Neuronal stem cell (in vitro differentiated cells): Measurements from ENCODE around the gene PGLYRP1.

ENCODE experiments used
- DNase-seq: peaks from one replicate; pipeline ENCODE4 v3.0.0-alpha.2; 2013; ENCODE audit warnings: low spot score
- H2AFZ ChIP-seq: one replicate; pipeline ENCODE4 v1.6.1; 2013; ENCODE audit warnings: mild to moderate bottlenecking, low read length, inconsistent platforms
- H2AK5ac ChIP-seq: 2 replicates; pipeline ENCODE4 v1.6.1; 2013; ENCODE audit warnings: low read depth, mild to moderate bottlenecking, inconsistent platforms, low read length, moderate library complexity, mixed read lengths
- H2BK120ac ChIP-seq: 2 replicates; pipeline ENCODE4 v1.6.1; 2013; ENCODE audit warnings: low read depth, mild to moderate bottlenecking, inconsistent platforms, low read length, moderate library complexity, mixed read lengths
- H2BK12ac ChIP-seq: one replicate; pipeline ENCODE4 v1.6.1; 2013; ENCODE audit warnings: low read length, inconsistent platforms
- H2BK15ac ChIP-seq: 2 replicates; pipeline ENCODE4 v1.6.1; 2013; ENCODE audit warnings: mild to moderate bottlenecking, low read length, inconsistent platforms, mixed read lengths
- H2BK5ac ChIP-seq: one replicate; pipeline ENCODE4 v1.6.1; 2013; ENCODE audit warnings: inconsistent platforms, mild to moderate bottlenecking, low read length, moderate library complexity
- H3K14ac ChIP-seq: one replicate; pipeline ENCODE4 v1.6.1; 2013; ENCODE audit warnings: low read length, inconsistent platforms
- H3K18ac ChIP-seq: 2 replicates; pipeline ENCODE4 v1.6.1; 2013; ENCODE audit warnings: low read length, inconsistent platforms
- H3K23ac ChIP-seq: 2 replicates; pipeline ENCODE4 v1.6.1; 2013; ENCODE audit warnings: low read depth, mild to moderate bottlenecking, mixed read lengths, low read length, inconsistent platforms; ENCODE audit not compliant: poor library complexity
- H3K27ac ChIP-seq: replicated peaks from 3 replicates; pipeline ENCODE4 v1.5.1; 2013; ENCODE audit warnings: low read length, inconsistent platforms
- H3K27me3 ChIP-seq, 3 experiments: 2 replicates each; pipeline ENCODE4 v1.6.1; 2013; ENCODE audit warnings: low read length in 3 of 3, mild to moderate bottlenecking in 2 of 3, inconsistent platforms in 1 of 3, low read depth in 1 of 3, mixed read lengths in 1 of 3, moderate library complexity in 1 of 3; ENCODE audit not compliant: control insufficient read depth in 3 of 3, insufficient read depth in 3 of 3
- H3K36me3 ChIP-seq, 2 donors: replicated peaks in 1 of 2; 2 replicates each; pipeline ENCODE4 v1.6.1; 2013; ENCODE audit warnings: low read length in 2 of 2; ENCODE audit not compliant: control insufficient read depth in 2 of 2, insufficient read depth in 2 of 2
- H3K4ac ChIP-seq: 2 replicates; pipeline ENCODE4 v1.6.1; 2013; ENCODE audit warnings: inconsistent platforms, mild to moderate bottlenecking, low read length, moderate library complexity
- H3K4me1 ChIP-seq, 2 donors: 1 replicate in 1 of 2; 2 replicates in 1 of 2; pipeline ENCODE4 v1.6.1; 2013; ENCODE audit warnings: low read length in 2 of 2, low read depth in 1 of 2; ENCODE audit not compliant: control insufficient read depth in 2 of 2, insufficient read depth in 1 of 2
- H3K4me2 ChIP-seq: one replicate; pipeline ENCODE4 v1.6.1; 2013; ENCODE audit warnings: mild to moderate bottlenecking, low read length, inconsistent platforms; ENCODE audit not compliant: insufficient read depth, poor library complexity, severe bottlenecking
- H3K4me3 ChIP-seq, 2 donors: 2 replicates each; pipeline ENCODE4 v1.5.1; 2013; ENCODE audit warnings: low read length in 2 of 2, mild to moderate bottlenecking in 2 of 2, inconsistent platforms in 1 of 2, moderate library complexity in 1 of 2
- H3K79me1 ChIP-seq: one replicate; pipeline ENCODE4 v1.6.1; 2013; ENCODE audit warnings: low read depth, mild to moderate bottlenecking, inconsistent platforms, low read length, moderate library complexity
- H3K9ac ChIP-seq: one replicate; pipeline ENCODE4 v1.6.1; 2013; ENCODE audit warnings: mild to moderate bottlenecking, low read depth, low read length, inconsistent platforms; ENCODE audit not compliant: poor library complexity
- H3K9me3 ChIP-seq, 2 donors: replicated peaks in 1 of 2; 2 replicates each; pipeline versions ENCODE3 to v1.6.1; 2013; ENCODE audit warnings: low read length in 2 of 2, mild to moderate bottlenecking in 2 of 2, inconsistent platforms in 1 of 2, low read depth in 1 of 2, mixed read lengths in 1 of 2, moderate library complexity in 1 of 2; ENCODE audit not compliant: control insufficient read depth in 2 of 2, insufficient read depth in 1 of 2
- H4K8ac ChIP-seq: one replicate; pipeline ENCODE4 v1.6.1; 2013; ENCODE audit warnings: low read depth, mild to moderate bottlenecking, inconsistent platforms, low read length, moderate library complexity
- H4K91ac ChIP-seq: one replicate; pipeline ENCODE4 v1.6.1; 2013; ENCODE audit warnings: low read length, low read depth, mild to moderate bottlenecking, inconsistent platforms; ENCODE audit not compliant: poor library complexity
- WGBS, 2 donors: extraction: QIAGEN DNeasy Blood & Tissue Kit; methylation state at CpG; one replicate each; pipeline ENCODE4 v1.1.7; 2013; ENCODE audit warnings: missing lambda C conversion rate in 2 of 2, mixed read lengths in 1 of 2; ENCODE audit not compliant: insufficient read length in 2 of 2, insufficient replicate concordance in 1 of 2; ENCODE audit errors: extremely low coverage in 2 of 2; 5-methylcytosine and 5-hydroxymethylcytosine counted together

Gene PGLYRP1

GRCh38 chr19:46033401-46033800 is 10.5 kb upstream of the PGLYRP1 start:
- peaks cover 1% of the 10 kb centered on the region for H3K79me1 ChIP-seq
- DNase-seq: no peak
- no peak overlapping the region for H3K4me2 ChIP-seq
- H3K14ac ChIP-seq: no peak overlapping the region
- no peak overlapping the region for H3K4me3 ChIP-seq
- H2BK12ac ChIP-seq: no peak overlapping the region
- H3K36me3 ChIP-seq: peaks cover 0 to 2% of the 10 kb centered on the region in 2 donors
- H2AFZ ChIP-seq: no peak overlapping the region
- no peak overlapping the region for H3K23ac ChIP-seq
- no peak overlapping the region for H4K91ac ChIP-seq
- H3K27ac ChIP-seq: no peak overlapping the region
- no peak overlapping the region for H2BK15ac ChIP-seq
- no peak overlapping the region for H2BK5ac ChIP-seq
- H3K27me3 ChIP-seq: no peaks in the 10 kb centered on the region
- peaks cover 8 to 10% of the 10 kb centered on the region in 2 donors for H3K4me1 ChIP-seq
- no peak overlapping the region for H3K18ac ChIP-seq
- peak overlapping the region; percentile 53 for H2AK5ac ChIP-seq
- H3K9me3 ChIP-seq: peaks cover 5 to 12% of the 10 kb centered on the region in 2 donors
- H3K9ac ChIP-seq: no peak overlapping the region
- WGBS, 2 donors: no CpG with 5 or more reads among the region's 11 CpGs
- H4K8ac ChIP-seq: no peak overlapping the region
- H2BK120ac ChIP-seq: no peak overlapping the region
- no peak overlapping the region for H3K4ac ChIP-seq

GRCh38 chr19:46032597-46033025 is 9.8 kb upstream of the PGLYRP1 start:
- no peak overlapping the region for H3K4me2 ChIP-seq
- peaks cover 1% of the 10 kb centered on the region for H3K79me1 ChIP-seq
- H3K18ac ChIP-seq: peak overlapping the region; percentile 91
- H3K14ac ChIP-seq: no peak overlapping the region
- peak overlapping the region; percentile 99 for H2AK5ac ChIP-seq
- no peak overlapping the region for H3K4me3 ChIP-seq
- no peaks in the 10 kb centered on the region for H3K27me3 ChIP-seq
- H2BK15ac ChIP-seq: peak overlapping the region; percentile 90
- no peak overlapping the region for H2BK5ac ChIP-seq
- H2BK12ac ChIP-seq: peak overlapping the region; percentile 100
- no CpG with 5 or more reads among the region's 3 CpGs for WGBS, 2 donors
- H3K36me3 ChIP-seq: peaks cover 0 to 2% of the 10 kb centered on the region in 2 donors
- H3K4ac ChIP-seq: peak overlapping the region; percentile 37
- peaks cover 8 to 10% of the 10 kb centered on the region in 2 donors for H3K4me1 ChIP-seq
- H2AFZ ChIP-seq: no peak overlapping the region
- peak overlapping the region; percentile 55 for H3K23ac ChIP-seq
- peak overlapping the region; percentile 16 for H3K9ac ChIP-seq
- H2BK120ac ChIP-seq: peak overlapping the region; percentile 91
- H4K8ac ChIP-seq: no peak overlapping the region
- peaks cover 5 to 12% of the 10 kb centered on the region in 2 donors for H3K9me3 ChIP-seq
- no peak overlapping the region for H3K27ac ChIP-seq
- no peak for DNase-seq
- peak overlapping the region; percentile 95 for H4K91ac ChIP-seq

- Histone ChIP-seq H3K18ac (peak overlapping the region; percentile 91), H3K9ac (peak overlapping the region; percentile 16), H3K4ac (peak overlapping the region; percentile 37), H3K23ac (peak overlapping the region; percentile 55), H2BK120ac (peak overlapping the region; percentile 91), H4K91ac (peak overlapping the region; percentile 95), H2BK5ac (peak overlapping the region; percentile 44), H3K4me2 (no peak overlapping the region), H3K4me3 (no peak overlapping the region), H2AFZ (no peak overlapping the region), H2AK5ac (peak overlapping the region; percentile 99), H3K27me3 (no peaks in the 10 kb centered on the region), H3K9me3 (peaks cover 4 to 6% of the 10 kb centered on the region in 2 donors), H3K4me1 (peaks cover 8 to 10% of the 10 kb centered on the region in 2 donors), H2BK12ac (peak overlapping the region; percentile 100), H3K79me1 (peaks cover 1% of the 10 kb centered on the region), H2BK15ac (peak overlapping the region; percentile 90), H3K36me3 (peaks cover 0 to 2% of the 10 kb centered on the region in 2 donors), H3K14ac (no peak overlapping the region), H4K8ac (peak overlapping the region; percentile 56), H3K27ac (no peak overlapping the region)
- no peak for DNase-seq
- WGBS, 2 donors: no CpG with 5 or more reads among the region's 5 CpGs
Measured at GRCh38 chr19:46031781-46032596, 9.1 kb upstream of the PGLYRP1 start.

GRCh38 chr19:46030812-46031550 is 8.1 kb upstream of the PGLYRP1 start:
- H3K9me3 ChIP-seq: no peaks in the 10 kb centered on the region
- no peak for DNase-seq
- no peak overlapping the region for H2BK5ac ChIP-seq
- H3K4ac ChIP-seq: no peak overlapping the region
- peaks cover 1% of the 10 kb centered on the region for H3K79me1 ChIP-seq
- no peak overlapping the region for H3K4me2 ChIP-seq
- no peak overlapping the region for H3K4me3 ChIP-seq
- H4K8ac ChIP-seq: no peak overlapping the region
- peak overlapping the region; percentile 77 for H3K18ac ChIP-seq
- H3K9ac ChIP-seq: no peak overlapping the region
- no peak overlapping the region for H2AK5ac ChIP-seq
- H3K23ac ChIP-seq: no peak overlapping the region
- H3K4me1 ChIP-seq: peaks cover 8 to 10% of the 10 kb centered on the region in 2 donors
- no peak overlapping the region for H2BK120ac ChIP-seq
- no peak overlapping the region for H2BK12ac ChIP-seq
- WGBS, 2 donors: no CpG with 5 or more reads among the region's 12 CpGs
- peaks cover 2 to 7% of the 10 kb centered on the region in 2 donors for H3K36me3 ChIP-seq
- H3K14ac ChIP-seq: no peak overlapping the region
- H3K27me3 ChIP-seq: no peaks in the 10 kb centered on the region
- H2BK15ac ChIP-seq: no peak overlapping the region
- no peak overlapping the region for H2AFZ ChIP-seq
- no peak overlapping the region for H4K91ac ChIP-seq
- no peak overlapping the region for H3K27ac ChIP-seq
